ENCODE measurements around the gene ADD3.

The ADD3 gene

DNA sequence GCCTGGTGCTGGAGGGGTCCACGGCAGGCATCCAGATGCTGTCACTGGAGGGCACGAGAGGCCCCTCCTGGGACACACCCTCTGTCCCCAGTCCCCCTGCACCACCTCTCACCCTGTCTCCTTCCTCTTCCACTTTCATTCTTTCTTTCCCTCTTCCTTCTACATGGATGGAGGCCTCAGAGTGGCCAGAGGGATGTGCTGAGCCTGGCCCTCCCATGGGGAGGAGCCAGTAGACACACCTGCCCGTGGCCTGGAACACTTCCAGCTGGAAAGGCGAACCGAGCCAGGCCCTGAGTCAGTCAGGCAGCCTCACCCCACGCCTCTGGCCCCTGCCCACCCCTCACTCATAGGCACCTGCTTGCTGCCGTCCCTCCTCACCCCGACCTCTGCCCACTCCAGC is 143.7 kb downstream of the ADD3 start:
- no peak for DNase-seq (ENCODE audit: low spot score)

DNA sequence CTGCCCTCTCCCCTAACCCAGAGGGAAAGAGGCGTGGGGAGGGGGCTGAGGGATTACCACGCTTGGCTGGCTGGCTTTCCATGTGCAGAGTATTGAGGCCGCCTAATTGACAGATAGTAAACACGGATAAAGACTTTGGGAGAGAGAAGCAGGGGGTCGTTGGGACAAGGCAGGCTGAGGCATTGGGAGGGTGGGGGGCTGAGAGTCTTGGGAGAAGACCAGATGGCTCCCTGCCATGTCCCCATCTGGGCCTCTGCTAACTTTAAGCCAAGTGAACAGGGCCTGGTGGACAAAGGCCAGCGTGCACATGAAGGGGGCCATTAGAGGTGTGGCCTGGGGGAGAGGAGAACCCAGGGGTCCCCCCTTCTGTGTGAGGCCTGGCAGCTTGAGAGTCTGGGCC is 144.2 kb downstream of the ADD3 start:
- DNase-seq (ENCODE audit: low spot score), result no peak

GRCh38 chr10:110153396-110153795 is 145.6 kb downstream of the ADD3 start:
- DNase-seq (ENCODE audit: low spot score), result no peak

DNA sequence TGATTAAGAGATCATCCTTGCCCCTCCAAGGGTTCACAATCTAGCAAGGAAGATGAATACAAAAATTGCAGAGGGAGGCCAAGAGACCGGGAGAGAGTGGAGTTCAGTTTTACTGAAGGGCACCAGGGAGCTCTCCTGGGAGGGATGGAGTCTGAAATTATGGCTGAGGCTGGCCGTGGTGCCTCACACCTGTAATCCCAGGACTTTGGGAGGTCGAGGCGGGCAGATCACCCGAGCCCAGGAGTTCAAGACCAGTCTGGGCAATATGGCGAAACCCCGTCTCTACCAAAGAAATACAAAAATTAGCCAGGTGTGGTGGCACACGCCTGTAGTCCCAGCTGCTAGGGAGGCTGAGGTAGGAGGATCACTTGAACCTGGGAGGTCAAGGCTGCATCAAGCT is 148.3 kb downstream of the ADD3 start:
- no peak for DNase-seq (ENCODE audit: low spot score)

DNA sequence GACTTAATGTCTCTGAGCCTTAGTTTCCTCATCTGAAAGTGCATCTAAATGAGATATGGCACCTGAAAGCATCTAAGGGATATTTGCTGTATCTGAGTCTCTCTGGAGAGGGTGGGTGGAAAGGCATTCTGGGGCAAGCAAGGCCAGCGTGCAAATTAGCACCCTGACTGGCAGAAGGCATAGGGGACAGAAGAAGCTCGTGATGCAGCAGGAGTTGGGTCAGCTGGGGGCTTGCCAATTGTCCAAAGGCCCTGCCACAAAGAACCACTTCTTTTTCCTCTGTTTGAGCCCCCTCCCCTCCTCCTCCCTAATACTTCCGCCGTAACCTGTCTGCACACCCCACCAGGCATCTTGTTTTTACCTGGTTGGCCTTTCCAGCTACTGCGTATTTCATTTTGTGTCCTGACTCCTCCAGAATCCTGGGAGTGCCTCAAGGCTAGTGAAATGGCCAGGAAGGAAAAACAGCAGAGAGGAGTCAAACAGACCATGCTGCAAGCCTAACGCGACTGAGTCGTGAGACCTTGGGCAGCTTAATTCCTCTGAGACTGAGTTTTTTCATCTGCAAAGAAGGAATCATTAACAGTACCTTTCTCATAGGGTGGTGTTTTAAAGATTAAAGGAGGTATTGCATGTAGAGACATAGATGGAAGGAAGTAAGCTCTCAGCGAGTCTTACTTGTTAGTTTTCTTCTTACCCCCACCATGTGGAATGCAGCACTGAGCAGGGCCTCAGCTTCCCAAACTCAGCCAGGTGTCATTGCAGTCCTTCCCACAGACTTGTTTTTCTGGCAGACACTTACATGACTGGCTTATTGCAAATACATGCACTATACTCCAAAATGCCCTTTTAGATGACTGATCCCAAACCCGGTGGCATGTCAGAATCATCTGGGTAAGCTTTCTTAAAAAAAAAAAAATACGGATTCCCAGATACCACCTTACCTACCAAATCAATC is 150.5 kb downstream of the ADD3 start:
- DNase-seq (ENCODE audit: low spot score), result no peak

GRCh38 chr10:110160081-110160480 is 152.3 kb downstream of the ADD3 start:
- DNase-seq (ENCODE audit: low spot score), result no peak

DNA sequence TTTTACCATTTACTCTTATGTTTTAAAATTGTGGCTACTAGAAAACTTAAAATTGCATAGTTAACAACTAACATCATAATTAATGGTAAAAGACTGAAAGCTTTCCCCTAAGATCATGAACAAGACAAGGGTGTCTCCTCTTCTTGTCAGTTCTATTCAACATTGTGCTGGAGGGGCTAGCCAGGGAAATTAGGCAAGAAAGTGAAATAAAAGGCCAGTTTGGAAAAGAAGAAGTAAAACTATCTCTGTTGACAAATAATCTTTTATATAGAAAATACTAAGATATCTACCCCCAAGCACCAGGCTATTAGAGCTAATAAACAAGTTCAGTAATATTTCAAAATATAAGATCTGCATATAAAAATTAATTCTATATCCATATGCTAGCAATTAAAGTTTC is 152.7 kb downstream of the ADD3 start:
- no peak for DNase-seq (ENCODE audit: low spot score)

DNA sequence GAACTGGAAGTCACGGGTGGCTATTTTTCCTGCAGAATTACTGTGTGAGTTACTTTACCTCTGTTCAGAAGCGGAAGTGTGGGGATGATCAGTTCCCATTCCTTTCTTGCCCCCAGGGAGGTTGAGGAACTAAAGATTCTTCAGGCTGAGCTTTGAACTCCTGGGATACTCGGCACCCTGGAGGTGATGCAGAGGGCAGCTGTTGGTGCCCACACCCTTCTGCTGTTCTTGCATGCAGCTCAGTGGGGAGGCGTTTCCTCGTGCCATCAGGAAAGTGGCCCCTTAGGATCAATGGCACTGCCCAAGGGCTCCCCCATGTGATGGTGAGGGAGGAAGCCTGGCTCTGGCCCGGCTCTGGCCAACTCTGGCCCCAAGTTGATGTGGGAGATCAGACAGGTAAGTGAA is 155.0 kb downstream of the ADD3 start:
- no peak for DNase-seq (ENCODE audit: low spot score)

GRCh38 chr10:110163192-110163773 is 155.5 kb downstream of the ADD3 start:
- DNase-seq (ENCODE audit: low spot score), result no peak

DNA sequence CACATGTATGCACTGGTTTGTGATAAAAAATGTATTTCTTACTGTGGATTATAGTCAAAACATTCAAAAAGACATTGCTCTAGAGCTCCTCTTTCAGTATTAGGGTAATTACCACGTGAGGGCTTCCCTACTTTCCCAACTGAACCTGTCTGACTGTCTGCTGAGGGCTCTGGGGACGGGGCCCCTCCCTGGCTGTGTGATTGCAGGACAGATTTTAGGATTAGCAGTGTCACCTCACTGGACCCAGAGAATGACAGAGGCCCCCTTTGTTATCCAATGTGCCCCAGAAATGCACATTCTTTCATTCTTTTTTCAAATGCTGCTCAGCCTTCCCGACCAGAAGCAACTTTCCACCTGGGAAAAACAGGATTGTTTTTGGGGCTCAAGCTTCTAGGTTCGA is 156.1 kb downstream of the ADD3 start:
- DNase-seq (ENCODE audit: low spot score), result no peak

DNA sequence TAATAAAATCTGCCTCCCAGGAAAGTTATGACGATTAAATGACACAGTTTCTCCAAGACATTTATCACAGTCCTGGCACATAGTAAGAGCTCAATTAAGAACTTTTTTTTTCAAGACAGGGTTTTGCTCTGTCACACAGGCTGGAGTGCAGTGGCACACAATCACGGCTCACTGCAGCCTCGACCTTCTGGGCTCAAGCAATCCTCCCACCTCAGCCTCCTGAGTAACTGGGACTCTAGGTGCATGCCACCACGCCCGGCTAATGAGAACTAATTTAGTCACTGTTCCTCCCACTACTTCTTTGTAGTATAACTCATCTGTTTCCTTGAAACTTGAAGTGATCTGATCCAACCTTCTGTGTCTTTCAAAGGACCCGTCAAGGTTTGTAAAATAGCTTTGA is 157.5 kb downstream of the ADD3 start:
- no peak for DNase-seq (ENCODE audit: low spot score)

DNA sequence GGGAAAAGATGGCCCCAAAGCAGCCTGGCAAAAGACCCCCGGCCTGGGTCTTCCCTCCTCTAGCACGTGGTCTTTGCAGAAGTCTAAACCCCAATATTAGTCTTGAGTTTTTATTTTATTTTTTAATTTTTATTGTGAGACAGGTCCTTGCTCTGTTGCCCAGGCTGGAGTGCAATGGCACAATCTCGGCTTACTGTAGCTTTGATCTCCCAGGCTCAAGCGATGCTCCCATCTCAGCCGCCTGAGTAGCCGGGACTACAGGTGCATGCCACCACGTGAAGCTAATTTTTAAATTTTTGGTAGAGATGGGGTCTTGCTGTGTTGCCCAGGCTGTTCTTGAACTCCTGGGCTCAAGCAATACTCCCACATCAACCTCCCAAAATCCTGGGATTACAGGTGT is 159.4 kb downstream of the ADD3 start:
- no peak for DNase-seq (ENCODE audit: low spot score)

- no peak for DNase-seq (ENCODE audit: low spot score)
Measured at GRCh38 chr10:110168601-110169481, 161.1 kb downstream of the ADD3 start.

- DNase-seq (ENCODE audit: low spot score), result no peak
Measured at GRCh38 chr10:110169586-110169985, 161.8 kb downstream of the ADD3 start.

- DNase-seq (ENCODE audit: low spot score), result no peak
Measured at GRCh38 chr10:110170142-110170971, 162.6 kb downstream of the ADD3 start.

- no peak for DNase-seq (ENCODE audit: low spot score)
Measured at GRCh38 chr10:110171032-110171431, 163.2 kb downstream of the ADD3 start.

DNA sequence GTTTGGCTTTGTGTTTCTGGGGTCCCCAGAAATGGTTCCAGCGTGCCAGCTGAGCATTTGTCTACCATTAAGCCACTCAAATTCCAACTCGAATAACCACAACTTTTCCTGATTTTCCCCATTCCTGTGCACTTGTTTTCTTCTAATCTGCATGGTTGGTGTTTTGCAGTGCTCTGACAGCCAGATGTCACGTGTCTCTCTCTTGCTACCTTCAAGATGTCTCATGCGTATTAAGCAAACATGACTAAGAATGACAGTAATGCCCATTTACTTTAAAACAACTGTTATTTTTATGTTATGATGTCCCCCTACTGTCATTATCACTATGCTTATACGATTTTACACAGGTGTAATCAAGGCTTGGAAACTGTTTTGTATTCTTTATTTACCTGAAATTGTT is 164.4 kb downstream of the ADD3 start:
- no peak for DNase-seq (ENCODE audit: low spot score)

DNA sequence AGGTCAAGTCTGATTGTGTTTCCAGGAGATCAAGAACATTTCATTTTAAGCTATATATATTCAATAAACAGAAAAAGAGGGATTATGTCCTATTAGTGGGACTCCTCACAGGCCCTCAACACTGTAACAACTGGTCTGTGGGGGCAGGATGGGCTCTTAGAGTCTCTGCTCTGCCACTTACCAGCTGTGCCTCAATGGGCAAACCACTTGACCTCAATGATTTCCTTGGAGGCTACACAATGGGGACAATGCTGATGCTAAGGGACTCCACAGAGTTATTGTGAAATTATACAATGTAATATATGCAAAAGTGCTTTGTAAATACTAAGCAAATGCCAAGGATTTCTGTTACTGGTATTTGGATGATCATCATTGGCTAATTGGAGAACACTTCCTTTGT is 166.4 kb downstream of the ADD3 start:
- DNase-seq (ENCODE audit: low spot score), result no peak

- no peak for DNase-seq (ENCODE audit: low spot score)
Measured at GRCh38 chr10:110174816-110175215, 167.0 kb downstream of the ADD3 start.

GRCh38 chr10:110175406-110175805 is 167.6 kb downstream of the ADD3 start:
- DNase-seq (ENCODE audit: low spot score), result no peak

DNA sequence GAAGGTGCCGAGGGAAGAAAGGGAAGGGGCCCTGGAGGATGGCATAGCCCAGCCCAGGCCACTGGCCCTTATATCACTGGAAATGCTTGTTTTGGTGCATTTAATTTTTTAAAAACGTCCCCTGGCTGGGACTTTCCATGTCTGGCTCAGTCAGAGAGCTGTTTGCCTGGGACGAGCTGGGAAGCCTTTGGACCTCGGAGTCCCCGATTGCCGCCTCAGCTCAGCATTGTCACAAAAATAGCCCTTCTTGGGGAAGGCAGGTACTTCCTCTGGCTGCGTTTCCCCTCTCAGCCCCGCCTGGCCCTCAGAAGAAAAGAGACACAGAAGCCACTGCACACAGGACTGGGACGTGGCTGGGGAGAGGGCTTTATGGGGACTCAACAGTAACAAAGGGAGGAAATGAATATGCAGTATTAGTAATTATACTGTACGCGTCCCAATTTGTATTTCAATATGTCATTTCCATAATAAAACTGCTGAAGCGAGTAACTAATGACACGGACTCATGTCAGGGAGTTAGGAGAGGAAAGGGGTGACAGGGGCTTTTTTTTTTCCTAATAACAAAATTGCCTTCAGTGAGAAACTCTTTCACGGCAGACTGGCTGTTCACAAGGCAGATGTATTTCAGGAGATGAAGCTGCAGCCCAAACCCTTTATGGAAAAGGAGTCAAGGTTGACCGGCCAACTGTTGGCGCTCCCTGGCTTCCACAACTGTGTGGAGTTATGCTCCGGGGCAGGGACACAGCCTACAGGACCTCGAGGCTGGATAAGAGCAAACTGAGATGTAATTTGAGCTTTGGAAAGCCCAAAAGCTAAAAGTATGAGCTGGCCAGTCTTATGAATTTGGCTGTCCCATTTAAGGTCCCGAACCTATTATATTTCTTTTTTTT is 168.6 kb downstream of the ADD3 start:
- no peak for DNase-seq (ENCODE audit: low spot score)

Measured in putamen (tissue), 1 donor.